GM19043 (cell line): ENCODE data around the gene RBP2.

ENCODE experiments used
- ATAC-seq: cut with Tn5 transposase; IDR thresholded peaks from one replicate; pipeline ENCODE4 v1.9.1; 2021; ENCODE audit warnings: low read depth; ENCODE audit not compliant: unreplicated experiment

The RBP2 gene

DNA sequence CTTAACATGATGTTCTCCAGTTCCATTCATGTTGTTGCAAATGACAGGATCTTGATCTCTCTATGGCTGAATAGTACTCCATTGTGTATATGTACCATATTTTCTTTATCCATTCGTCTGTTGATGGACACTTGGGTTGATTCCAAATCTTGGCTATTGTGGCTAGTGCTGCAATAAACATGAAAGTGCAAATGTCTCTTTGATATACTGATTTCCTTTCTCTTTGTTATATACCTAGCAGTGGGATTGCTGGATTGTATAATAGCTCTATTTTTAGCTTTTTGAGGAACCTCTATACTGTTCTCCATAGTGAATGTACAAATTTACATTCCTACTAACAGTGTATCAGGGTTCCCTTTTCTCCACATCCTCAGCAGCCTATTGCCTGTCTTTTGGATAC, 5.9 kb upstream of the RBP2 start:
- no peak for ATAC-seq

DNA sequence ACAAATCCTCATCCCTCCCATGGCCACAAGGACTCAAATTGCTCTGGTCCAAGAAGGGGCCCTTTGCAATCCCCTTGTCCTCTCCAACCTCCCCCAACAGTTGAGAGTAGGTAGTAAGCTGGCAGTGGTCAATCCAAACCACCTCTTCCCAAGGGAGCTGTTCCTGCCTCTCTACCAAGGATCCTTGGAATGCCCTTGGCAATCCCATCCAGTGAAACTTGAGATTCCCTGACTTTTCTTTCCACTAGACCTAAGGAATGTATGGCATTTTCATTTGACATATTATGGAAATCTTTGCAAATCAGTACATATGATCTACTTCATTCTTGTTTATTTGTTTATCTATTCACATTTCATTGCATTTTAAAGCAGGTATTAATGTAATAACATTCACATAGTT, 4.8 kb upstream of the RBP2 start:
- no peak for ATAC-seq

DNA sequence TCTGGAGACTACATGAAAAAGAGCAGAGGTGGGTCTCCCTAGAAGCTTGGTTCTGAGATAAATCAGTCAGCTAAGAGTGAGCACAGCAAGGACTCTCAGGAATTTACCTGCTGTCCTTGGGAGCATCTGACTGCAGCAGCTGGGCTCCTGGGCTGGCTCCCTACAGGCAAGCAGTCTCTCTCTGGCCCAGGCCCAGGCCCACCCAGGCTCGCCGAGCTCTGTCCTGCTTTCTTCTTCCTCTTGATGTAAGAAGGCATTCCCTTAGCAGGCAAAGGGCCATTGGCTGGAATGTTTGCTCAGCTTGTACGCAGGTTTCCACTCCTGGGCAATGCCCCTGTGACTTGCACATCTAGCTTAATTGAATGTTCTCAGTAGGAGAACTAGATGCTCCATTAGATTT, 4.3 kb upstream of the RBP2 start:
- no peak for ATAC-seq

DNA sequence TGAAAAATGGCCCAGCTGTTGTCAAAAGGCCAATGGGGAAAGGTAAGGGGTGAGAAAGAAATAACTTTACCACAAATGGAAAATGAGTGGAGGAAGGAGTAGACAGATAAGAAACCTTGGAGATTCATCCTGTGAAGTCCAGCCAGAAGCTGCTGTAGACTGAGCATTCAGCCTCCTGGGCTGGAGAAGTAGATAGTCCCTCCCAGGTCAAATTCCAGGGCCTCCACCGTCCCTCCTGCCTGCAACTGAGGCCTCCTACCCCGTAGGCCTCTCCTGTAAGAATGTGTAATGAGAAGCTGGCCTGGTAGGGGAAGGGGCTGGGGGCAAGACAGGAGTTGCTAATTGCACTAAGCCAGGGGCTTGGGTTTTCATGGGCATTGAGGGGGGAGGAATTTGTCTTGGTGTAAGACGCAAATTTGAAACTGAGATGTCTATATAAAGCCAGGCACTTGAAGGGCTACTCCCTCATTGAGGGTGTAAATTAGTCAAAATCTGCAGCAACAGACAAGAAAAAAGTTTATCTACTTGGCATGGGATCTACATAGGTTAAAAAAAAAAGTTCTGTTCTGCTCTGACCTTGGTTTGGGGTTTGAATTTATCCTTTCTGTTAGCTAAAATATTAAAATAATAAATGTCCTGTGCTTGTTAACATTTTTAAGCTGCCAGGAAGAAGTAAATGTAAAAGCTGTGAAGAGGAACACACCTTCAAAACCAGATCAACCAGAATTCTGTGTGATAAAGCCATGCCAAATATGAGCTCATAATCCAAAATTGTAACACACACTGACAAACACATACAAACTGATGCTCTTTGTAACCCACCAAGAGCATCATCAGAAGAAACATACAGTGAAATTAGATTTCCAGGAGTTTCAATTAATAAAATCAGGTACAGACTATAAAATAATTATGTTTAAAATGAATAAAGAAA, 1.7 kb upstream of the RBP2 start:
- ATAC-seq = no peak

DNA sequence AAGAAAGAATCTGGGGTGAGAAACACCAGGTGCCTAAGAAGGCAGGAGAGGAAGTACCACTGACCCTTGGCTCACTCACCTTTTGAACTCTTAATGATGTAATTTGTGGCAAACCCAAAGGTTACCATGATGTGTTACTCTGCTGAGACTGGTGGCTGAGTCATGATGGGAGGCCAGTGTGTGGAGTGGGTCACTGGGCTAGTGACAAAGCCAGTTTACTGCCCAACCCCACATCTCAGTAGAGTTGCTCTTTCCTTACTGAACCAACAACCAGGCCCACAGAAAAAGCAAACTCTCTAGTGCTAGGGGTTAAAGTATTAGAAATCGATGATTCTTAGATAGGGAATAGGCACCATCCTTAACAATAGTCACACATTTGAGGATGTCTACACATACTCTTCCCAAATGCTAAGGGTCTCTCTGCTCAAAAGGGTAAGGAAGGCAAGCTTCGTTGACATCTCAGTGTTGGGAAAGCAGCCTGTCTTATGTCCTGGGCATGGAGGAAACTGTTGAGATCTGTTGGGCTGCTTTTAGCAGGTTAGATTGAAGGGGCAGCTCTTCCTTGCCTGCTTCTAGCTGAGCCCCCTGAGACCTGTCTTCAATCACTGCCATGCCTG, 3.1 kb downstream of the RBP2 start:
- no peak for ATAC-seq

DNA sequence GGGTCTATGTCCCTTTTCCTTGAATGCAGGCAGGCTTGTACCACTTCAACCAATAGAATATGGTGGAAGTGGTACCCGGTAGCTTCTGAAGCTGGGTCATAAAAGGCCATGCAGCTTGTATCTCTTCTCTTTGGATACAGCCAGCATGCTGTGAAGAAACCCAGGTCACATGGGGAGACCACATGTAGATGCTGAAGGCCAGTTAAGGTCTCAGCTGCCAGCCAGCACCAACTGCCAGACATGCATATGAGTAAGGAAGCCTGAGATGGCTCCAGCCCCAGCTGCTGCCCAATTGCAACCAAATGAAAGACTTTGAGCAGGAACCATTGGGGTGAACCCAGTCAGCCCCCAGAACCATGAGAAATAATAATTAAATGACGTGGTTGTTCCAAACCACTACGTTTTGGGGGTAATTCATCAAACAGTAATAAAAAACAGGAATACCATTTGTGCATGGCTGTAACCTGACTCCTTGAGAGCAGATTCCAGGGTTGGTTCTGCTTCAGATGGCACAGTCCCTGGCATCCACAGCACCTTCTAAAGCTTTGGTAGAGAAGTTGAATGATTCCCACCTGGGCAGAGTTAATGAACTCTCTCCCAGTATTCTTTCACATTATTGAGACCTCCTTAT, 3.8 kb downstream of the RBP2 start:
- no peak for ATAC-seq

DNA sequence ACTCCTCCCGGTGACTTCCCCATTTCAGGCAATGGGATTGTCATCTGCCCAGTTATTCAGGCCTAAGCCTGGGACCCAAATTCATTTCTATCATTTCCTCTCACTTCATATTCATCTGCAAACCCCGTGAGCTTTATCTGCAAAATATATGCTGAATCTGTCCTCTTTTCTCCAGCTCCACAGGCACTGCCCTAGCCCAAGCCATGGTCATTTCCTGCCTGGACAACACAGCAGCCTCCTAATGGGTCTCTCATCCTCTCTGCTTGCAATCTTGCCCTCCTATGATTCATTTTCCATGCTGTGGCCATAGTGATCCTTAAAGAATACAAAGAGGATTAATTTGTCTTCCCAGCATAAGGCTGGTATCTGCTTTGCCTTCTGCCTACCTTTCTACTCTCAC, 6.1 kb downstream of the RBP2 start:
- ATAC-seq = no peak

DNA sequence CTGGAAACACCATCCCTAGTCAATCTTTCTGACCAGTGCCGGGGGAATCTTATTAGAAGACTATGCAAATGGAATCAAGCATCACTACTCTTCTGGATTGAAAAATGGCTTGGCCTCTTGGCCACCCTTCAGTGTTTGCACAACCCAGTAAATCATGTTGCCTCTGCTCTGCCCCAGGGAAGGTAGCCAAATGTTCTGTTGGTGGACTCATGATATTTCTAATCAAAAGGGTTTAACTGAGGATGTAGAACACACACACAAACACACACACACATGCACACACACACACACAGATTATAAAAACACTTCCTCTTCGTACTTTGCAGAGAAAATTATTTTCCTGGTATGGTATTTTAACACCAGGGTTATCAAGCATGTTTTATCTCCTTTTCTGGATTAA, 7.9 kb downstream of the RBP2 start:
- no peak for ATAC-seq

DNA sequence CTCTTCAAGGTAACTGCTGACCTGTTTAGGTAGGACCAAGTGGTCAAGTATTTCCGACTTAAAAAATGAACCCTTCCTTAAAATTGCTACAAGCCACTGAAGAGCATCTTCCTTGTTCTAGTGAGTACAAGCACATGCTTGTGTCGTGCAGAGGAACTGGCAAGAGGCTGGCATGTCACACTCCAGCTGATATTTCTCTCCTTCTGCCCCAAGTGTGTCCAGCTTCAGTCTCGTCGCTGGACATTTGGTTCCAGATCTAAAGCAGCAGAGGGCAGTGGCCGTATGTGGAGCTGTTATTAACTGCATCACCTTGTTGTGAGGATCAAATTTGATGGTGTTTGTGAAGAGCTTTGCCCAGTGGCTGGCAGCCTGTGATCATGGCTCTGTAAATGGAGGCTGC, 10.0 kb downstream of the RBP2 start:
- no peak for ATAC-seq

DNA sequence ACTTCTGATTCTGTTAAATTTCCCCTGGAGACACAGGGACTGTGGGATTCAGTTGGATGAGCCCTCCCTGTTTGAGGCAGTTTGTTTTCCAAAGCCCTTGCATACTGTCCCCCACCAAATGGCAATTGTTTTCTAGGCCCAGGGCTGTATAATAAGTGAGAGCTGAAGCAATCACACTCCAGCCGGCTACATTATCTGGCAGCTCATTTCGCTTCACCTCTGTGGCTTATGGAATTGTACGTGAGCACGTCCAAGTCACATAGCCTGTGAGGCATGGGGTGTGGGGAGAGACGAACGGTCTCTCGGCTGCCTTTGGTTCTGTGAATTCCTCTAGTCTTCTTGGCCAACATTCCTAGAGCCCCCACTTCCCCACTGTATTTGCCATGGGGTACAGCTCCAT, 10.7 kb downstream of the RBP2 start:
- no peak for ATAC-seq

DNA sequence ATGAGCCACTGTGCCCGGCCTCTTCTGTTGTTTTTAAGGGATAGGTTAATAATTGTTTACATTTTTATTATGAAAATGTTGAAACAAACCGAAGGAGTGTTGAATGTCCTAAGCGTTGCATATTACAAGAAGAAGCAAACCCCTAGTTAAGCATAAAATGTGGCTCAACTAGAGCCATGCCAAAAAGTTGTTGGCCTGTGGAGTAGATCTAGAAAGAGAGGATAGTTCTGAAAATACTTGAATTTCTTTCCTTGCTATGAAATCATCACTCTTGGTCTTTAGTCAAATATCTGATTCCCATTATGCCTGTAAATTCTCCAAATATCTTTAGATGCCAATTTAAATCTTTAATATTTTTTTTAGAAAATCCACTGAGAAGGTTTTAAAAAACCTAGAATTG, 12.8 kb downstream of the RBP2 start:
- no peak for ATAC-seq

DNA sequence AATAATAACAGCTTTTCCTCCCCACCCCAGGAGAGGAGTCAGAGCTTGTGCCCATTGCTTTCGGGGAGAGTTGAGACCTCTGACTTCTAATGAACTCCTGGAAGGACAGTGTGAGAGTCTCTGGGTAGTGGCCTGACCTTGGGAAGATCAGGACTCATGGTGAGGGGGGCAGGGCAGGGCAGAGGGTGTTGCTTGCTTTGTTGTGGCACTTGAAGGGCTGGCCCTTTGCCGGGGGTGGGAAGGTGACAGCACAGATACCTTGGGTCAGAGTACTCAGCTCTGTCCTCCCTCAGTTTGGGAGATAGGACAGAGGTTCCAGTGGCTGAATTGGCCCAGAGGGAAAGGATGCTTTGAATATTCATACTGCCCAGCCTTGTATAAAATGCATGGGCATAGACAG, 15.8 kb downstream of the RBP2 start:
- no peak for ATAC-seq

DNA sequence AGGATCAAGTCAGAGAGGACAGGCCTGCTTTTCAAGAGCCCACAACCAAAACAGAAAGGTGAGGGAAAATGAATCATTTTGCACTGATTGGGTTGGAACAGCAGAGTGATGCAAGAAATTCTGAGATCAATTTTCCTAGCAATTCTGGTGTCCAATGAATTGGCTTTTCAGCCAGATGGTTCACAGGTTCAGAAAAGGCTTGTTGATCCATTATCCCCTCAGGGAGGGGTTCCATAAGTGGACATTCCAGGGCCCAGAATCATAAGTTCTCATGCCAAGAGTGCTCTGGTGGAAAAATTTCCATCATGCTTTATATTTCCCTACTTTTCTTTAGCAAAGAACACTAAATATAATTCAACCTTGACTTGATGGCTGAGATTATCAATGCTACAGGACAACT, 16.2 kb downstream of the RBP2 start:
- ATAC-seq = no peak

DNA sequence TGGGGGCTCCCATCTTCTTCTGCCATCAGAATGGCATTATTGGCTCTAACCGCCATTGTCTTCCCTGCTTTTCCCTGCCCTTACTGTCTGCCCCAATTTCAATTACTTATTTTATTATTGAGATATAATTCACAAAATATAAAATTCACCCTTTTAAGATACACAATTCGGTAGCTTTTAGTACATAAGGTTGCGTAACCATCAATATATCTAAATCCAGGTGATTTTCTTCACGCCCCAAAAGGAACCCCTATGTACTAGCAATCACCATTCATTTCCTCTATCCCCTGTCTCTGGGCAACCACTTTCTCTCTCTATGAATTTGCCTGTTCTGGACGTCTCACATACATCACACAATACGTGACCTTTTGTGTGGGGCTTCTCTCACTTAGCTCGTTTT, 18.0 kb downstream of the RBP2 start:
- no peak for ATAC-seq

DNA sequence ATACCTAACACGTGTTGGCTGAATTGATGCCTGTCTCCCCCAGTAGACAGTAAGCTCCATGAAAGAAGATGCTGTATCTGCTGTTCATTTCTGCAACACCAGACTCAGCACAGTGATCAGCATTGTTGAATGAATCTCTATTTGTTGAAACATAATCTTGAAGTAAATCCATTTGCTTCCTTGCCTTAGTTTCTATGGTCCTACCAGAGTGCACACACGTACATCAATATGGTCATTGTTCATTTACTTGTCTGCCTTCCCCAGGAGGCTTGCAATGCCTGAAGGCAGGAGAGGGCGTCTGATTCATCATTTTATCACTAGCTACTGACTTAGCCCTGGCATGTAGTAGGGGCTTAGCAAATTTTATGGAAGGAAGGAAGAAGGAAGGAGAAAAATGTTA, 19.2 kb downstream of the RBP2 start:
- ATAC-seq = no peak

DNA sequence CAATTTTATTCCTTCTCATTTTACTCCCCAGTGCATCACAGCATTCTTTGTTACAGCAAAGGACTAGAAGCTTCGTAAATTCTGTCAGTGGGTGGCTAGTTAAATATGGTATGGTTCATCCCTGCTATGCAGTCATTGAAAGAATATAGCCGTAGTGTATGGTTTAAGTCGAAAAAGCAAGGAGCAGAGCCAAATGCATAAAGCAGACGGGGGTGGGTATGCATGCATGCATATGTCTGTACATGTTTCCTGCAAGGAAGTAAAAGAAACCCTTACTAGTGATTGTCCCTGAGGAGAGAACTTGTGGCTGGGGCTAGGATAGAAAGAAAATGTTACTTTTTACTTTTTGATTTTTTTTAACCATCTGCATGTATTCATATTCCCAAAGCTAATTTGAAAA, 19.9 kb downstream of the RBP2 start:
- ATAC-seq = no peak

DNA sequence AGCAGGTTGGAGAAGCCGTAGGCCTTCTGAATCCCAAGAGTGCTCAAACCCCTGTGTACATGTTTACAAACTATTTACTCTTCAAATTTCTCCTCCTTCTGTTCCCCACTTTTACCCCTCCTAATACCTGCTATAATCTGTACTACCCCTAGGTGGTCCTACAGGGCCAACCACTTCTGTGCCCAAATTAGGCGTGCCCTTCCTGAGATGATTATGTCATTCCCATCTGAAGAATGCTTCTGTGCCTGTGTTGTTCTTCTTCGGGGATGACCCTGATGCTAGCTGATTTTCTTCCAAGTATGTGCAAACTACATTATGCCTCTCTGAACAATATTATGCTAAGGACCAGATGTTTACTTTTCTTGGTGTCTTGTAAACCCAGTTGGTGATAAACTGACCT, 20.5 kb downstream of the RBP2 start:
- no peak for ATAC-seq

DNA sequence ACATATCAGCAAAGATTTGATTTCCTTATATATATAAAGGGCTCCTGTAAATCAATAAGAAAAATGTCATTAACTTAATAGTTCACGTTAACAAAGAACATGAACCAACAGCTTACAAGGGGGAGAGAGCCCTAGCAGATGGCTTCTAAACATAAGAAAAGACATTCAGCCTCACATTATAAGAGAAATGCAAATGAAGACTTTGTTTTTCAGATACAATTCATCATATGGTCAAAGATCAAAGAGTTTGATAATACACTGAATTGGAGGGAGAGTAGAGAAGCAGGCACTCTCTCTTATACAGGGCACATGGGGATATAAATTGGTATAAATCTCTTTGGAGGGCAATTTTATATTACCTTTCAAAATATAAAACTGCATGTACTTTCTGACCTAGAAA, 21.1 kb downstream of the RBP2 start:
- no peak for ATAC-seq

DNA sequence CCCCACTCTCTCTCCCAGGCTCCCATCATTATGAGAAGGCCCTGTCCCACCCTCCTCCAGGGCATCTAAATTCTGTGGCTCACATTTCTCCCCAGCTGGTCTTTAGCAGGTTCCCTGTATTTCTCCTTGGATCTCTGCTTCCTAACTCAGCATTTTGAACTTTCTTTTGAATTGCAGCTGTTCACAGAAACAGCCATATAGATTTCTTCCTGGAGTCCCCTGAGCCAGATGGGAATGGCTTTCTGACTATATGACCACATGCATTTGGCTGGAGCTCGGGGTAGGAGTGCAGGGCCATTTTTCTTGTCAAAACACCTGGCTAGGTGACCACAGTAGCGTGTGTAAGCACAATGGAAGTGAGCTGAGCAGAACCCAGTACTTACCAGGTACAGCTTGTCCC, 22.0 kb downstream of the RBP2 start:
- ATAC-seq = no peak

DNA sequence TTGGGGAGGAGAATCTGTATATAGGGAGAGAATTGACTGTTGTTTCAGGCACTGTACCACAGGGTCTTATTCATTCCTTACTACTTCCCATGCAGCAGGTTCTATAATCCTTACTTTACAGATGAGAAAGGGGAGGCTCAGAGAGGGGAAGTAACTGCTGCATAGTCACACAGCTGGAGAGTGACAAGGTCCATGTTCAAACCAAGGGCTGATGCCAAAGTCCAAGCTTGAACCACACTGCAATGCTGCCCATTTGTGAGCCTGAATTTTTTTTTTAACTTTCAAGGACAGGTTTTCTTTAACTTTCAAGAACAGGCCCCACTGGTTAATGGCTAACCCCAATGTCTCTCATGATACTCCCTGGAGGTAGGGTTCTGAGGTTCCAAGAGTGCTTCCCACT, 26.2 kb downstream of the RBP2 start:
- no peak for ATAC-seq

DNA sequence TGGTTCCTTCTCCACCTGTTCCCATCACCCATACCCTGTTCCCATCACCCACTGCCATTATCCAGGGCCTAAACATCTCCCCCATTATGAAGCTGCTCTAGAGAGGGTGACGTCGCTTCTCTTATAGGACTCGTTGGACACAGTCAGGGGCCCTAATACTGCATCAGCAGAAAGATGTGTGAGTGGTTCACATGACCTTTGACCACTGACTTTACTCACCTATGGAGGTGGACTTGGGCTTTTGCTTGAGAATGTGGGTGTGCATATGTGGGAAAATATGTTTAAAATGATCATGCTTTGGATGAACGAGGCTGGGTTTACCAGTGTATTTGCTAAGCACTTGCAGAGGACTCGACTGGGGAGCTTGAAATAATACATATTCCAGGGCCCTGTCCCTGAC, 26.8 kb downstream of the RBP2 start:
- ATAC-seq = no peak

DNA sequence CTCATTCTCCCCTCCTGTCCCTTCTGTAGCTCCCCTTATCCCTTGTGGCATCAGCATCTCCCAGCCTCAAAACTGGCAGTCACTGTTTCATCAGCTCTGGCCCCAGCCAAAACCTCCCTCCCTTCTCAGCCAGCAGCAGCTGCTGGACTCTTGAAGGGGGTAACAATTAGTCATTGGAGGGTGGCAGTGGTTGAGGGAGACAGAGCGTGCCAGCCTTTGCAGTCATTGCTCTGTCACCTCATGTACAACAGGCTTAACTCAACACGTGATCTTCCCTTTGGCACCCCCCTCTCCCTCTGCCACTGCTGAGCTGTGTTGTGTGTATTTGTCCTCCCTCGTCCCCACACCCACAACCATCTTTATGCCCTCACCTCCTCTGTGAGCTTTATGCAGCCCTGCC, 28.2 kb downstream of the RBP2 start:
- ATAC-seq = no peak
